Endothelial cell of umbilical vein (primary cell): ENCODE measurements around the gene LONRF3.

ENCODE experiments used
- POLR2A ChIP-seq: IDR thresholded peaks from 2 replicates; pipeline ENCODE4 v1.6.1; 2012; ENCODE audit warnings: low read depth, mild to moderate bottlenecking, control low read depth, low read length
- TF ChIP-seq, protein P1 (sequence below), 2 donors: IDR thresholded peaks; 1 replicate in 1 of 2; 2 replicates in 1 of 2; pipeline ENCODE4 v1.5.1; 2011; ENCODE audit warnings: low read length in 2 of 2, mild to moderate bottlenecking in 2 of 2, moderate library complexity in 2 of 2, control low read depth in 1 of 2, inconsistent platforms in 1 of 2, low read depth in 1 of 2; ENCODE audit not compliant: insufficient read depth in 1 of 2; ENCODE audit errors: extremely low read depth in 1 of 2

DNA sequence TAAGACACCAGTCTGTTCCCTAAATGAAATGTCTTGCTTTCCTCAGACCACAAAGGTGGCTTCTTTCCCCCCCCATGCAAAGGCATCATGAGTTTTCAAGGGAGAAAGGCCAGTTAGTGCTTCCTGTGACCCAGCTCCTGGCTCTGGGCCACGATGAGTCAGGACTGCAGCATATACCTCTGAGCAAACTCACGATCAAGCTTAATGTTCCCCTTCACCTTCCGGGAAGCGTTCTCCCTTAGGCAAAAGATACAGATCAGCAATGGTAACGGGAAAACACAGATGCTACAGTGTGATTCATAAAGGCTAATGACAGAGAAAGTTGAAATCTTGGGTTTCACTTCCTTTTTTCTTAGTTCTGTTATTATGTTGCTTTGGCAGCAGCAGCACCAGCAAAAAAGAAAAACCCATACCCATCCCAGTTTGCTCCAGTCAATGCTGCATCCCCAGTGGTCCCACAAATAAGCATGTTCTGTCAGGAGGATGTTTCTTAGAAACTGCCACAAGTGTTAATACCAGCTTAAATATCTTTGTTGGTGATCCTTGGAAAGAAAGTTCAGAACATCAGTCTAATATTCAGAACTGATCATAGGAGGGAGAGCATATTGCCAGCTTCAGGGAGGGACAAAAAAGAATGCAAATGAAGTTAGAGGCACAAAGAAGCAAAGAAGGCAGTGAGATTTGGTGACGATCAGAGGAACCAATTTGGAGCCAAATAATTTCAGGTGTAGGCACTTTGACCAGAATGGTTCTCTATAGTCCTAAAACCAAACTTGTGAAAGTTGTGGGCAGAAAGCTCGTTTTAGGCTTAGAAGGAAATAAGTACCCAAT, 41.2 kb downstream of the LONRF3 start:
- TF ChIP-seq, protein P1, sequence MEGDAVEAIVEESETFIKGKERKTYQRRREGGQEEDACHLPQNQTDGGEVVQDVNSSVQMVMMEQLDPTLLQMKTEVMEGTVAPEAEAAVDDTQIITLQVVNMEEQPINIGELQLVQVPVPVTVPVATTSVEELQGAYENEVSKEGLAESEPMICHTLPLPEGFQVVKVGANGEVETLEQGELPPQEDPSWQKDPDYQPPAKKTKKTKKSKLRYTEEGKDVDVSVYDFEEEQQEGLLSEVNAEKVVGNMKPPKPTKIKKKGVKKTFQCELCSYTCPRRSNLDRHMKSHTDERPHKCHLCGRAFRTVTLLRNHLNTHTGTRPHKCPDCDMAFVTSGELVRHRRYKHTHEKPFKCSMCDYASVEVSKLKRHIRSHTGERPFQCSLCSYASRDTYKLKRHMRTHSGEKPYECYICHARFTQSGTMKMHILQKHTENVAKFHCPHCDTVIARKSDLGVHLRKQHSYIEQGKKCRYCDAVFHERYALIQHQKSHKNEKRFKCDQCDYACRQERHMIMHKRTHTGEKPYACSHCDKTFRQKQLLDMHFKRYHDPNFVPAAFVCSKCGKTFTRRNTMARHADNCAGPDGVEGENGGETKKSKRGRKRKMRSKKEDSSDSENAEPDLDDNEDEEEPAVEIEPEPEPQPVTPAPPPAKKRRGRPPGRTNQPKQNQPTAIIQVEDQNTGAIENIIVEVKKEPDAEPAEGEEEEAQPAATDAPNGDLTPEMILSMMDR (IDR thresholded peaks at IDR 0.05; ENCODE audit: extremely low read depth in 1 of 2, insufficient read depth in 1 of 2, low read depth in 1 of 2, low read length in 2 of 2): no peak
- no peak for TF ChIP-seq POLR2A
